ENCODE measurements around the gene CIRBP.

The CIRBP gene

GRCh38 chr19:1250437-1251260 is 18.5 kb upstream of the CIRBP start:
- peak overlapping the region; percentile 90 to 93 (median 92) for H3K4me3 Mint-ChIP-seq
- no peaks in the 10 kb centered on the region for H3K27me3 Mint-ChIP-seq (ENCODE audit: low read depth)

GRCh38 chr19:1251330-1252220 is 17.6 kb upstream of the CIRBP start:
- Mint-ChIP-seq H3K27me3 (ENCODE audit: low read depth) (no peaks in the 10 kb centered on the region), H3K4me3 (peak overlapping the region; percentile 90 to 93 (median 92)), H3K9me3 (no peaks in the 10 kb centered on the region), H3K27ac (peak overlapping the region; percentile 79 to 98 (median 91)), H3K4me1 (no peaks in the 10 kb centered on the region), H3K36me3 (ENCODE audit: low read depth) (peaks cover 23% of the 10 kb centered on the region)
- no peak for TF ChIP-seq CTCF (IDR thresholded peaks at IDR 0.05; ENCODE audit: unreplicated experiment in 3 of 3)

More at GRCh38 chr19:1250437-1251260, 18.5 kb upstream of the CIRBP start:
- H3K36me3 Mint-ChIP-seq (ENCODE audit: low read depth), result peaks cover 20% of the 10 kb centered on the region
- H3K27ac Mint-ChIP-seq, result peak overlapping the region; percentile 79 to 98 (median 91)
- no peaks in the 10 kb centered on the region for H3K4me1 Mint-ChIP-seq
- no peak for TF ChIP-seq CTCF (IDR thresholded peaks at IDR 0.05; ENCODE audit: unreplicated experiment in 3 of 3)
- no peaks in the 10 kb centered on the region for H3K9me3 Mint-ChIP-seq

- Mint-ChIP-seq H3K27me3 (ENCODE audit: low read depth) (no peaks in the 10 kb centered on the region), H3K4me3 (peak overlapping the region; percentile 90 to 93 (median 92)), H3K4me1 (peaks cover 1% of the 10 kb centered on the region), H3K9me3 (no peaks in the 10 kb centered on the region), H3K27ac (peak overlapping the region; percentile 20 to 98 (median 55)), H3K36me3 (ENCODE audit: low read depth) (peaks cover 26% of the 10 kb centered on the region)
- TF ChIP-seq CTCF (IDR thresholded peaks at IDR 0.05; ENCODE audit: unreplicated experiment in 3 of 3), result no peak
Observed at GRCh38 chr19:1252221-1252820, 16.8 kb upstream of the CIRBP start.

GRCh38 chr19:1252821-1253513 is 16.2 kb upstream of the CIRBP start:
- no peaks in the 10 kb centered on the region for H3K9me3 Mint-ChIP-seq
- H3K27ac Mint-ChIP-seq, result peak overlapping the region in 1 of 3 experiments; percentile 52
- peaks cover 7% of the 10 kb centered on the region for H3K4me1 Mint-ChIP-seq
- peaks cover 33% of the 10 kb centered on the region for H3K36me3 Mint-ChIP-seq (ENCODE audit: low read depth)
- H3K4me3 Mint-ChIP-seq, result peak overlapping the region; percentile 14 to 59 (median 56)
- TF ChIP-seq CTCF (IDR thresholded peaks at IDR 0.05; ENCODE audit: unreplicated experiment in 3 of 3), result no peak
- no peaks in the 10 kb centered on the region for H3K27me3 Mint-ChIP-seq (ENCODE audit: low read depth)

DNA sequence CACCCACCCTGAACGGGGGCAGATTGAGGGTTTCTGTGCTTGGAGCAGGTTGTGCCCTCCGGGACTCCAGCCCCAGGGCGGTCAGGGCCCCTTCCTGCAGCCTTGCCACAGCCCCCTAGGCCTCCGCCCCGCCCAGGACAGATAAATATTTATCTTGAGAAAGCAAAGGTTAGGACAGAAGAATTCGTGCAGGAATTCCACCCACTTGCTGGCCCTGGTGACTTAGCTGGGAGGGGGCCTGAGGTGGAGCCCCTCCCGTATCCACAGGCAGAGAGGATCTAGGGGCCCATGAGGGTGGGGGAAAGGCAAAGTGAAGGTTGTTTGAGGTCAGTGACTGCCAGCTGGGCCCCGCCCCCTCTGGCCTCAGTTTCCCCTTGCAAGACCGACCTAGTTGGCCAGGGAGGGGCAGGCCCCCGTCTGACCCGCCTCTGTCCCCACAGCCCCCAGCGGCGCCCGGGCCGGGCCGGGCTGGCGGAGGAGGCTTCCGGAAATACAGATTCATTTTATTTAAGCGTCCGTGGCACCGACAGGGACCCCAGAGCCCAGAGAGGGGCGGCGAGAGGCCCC is 15.5 kb upstream of the CIRBP start:
- peaks cover 35% of the 10 kb centered on the region for H3K36me3 Mint-ChIP-seq (ENCODE audit: low read depth)
- no peak for TF ChIP-seq CTCF (IDR thresholded peaks at IDR 0.05; ENCODE audit: unreplicated experiment in 3 of 3)
- peaks cover 10% of the 10 kb centered on the region for H3K4me1 Mint-ChIP-seq
- H3K4me3 Mint-ChIP-seq, result peak overlapping the region; percentile 14 to 59 (median 56)
- no peaks in the 10 kb centered on the region for H3K9me3 Mint-ChIP-seq
- no peaks in the 10 kb centered on the region for H3K27me3 Mint-ChIP-seq (ENCODE audit: low read depth)
- peak overlapping the region in 1 of 3 experiments; percentile 52 for H3K27ac Mint-ChIP-seq
